Fibroblast of lung (primary cell): Measurements from ENCODE around the gene PYCARD.

Experiments
- EZH2 ChIP-seq: IDR thresholded peaks from 2 replicates; pipeline ENCODE4 v1.5.1; 2012; ENCODE audit warnings: low read length, control low read depth, mild to moderate bottlenecking; ENCODE audit errors: missing control alignments
- TF ChIP-seq, protein P1 (sequence below), 2 donors: IDR thresholded peaks in 1 of 2; conservative IDR thresholded peaks in 1 of 2; 1 replicate in 1 of 2; 2 replicates in 1 of 2; pipeline ENCODE4 v1.5.1; 2011 to 2012; ENCODE audit warnings: low read length in 2 of 2, control low read depth in 1 of 2, inconsistent platforms in 1 of 2, low read depth in 1 of 2, mild to moderate bottlenecking in 1 of 2

GRCh38 chr16:31186930-31187807 lies 15.4 kb downstream of the PYCARD start:
- TF ChIP-seq, protein P1, sequence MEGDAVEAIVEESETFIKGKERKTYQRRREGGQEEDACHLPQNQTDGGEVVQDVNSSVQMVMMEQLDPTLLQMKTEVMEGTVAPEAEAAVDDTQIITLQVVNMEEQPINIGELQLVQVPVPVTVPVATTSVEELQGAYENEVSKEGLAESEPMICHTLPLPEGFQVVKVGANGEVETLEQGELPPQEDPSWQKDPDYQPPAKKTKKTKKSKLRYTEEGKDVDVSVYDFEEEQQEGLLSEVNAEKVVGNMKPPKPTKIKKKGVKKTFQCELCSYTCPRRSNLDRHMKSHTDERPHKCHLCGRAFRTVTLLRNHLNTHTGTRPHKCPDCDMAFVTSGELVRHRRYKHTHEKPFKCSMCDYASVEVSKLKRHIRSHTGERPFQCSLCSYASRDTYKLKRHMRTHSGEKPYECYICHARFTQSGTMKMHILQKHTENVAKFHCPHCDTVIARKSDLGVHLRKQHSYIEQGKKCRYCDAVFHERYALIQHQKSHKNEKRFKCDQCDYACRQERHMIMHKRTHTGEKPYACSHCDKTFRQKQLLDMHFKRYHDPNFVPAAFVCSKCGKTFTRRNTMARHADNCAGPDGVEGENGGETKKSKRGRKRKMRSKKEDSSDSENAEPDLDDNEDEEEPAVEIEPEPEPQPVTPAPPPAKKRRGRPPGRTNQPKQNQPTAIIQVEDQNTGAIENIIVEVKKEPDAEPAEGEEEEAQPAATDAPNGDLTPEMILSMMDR (conservative IDR thresholded peaks at IDR 0.05 in 1 of 2, IDR thresholded peaks at IDR 0.05 in 1 of 2; ENCODE audit: low read depth in 1 of 2, low read length in 2 of 2): no peak
- TF ChIP-seq EZH2: no peak
